GOT3 (cell line): Measurements from ENCODE around the gene CCSER1.

Source experiments
- DNase-seq: peaks from one replicate; lab custom pipeline; 2025; ENCODE audit warnings: mixed read lengths; lab: John Stamatoyannopoulos, UW

Gene CCSER1

GRCh38 chr4:90128961-90129495 lies 1.8 kb downstream of the CCSER1 start:
- DNase-seq: no peak

- DNase-seq: no peak
These were observed 2.9 kb downstream of the CCSER1 start for GRCh38 chr4:90130076-90130475.

GRCh38 chr4:90137555-90137954 lies 10.4 kb downstream of the CCSER1 start:
- DNase-seq: no peak

- DNase-seq: no peak
These were observed 14.9 kb downstream of the CCSER1 start for GRCh38 chr4:90142081-90142480.

DNA sequence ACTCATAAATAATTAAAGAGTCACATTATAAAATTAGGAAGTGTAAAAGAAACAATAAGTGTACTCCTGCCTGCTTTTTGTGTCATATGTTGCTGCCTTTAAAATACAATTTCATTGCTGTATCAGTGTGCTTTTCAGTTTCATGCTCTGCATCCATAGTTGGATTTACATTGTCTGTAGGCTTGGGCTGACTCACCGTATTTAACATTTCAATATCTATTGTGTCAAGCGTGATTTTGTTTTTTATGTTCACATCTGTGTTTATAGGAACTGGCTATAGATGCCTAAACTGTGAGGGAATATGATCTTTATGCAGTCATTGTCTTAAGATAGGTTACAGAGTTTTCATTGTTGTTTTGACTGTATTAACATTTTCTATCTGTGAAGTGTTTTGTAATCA lies 18.1 kb downstream of the CCSER1 start:
- DNase-seq: no peak

DNA sequence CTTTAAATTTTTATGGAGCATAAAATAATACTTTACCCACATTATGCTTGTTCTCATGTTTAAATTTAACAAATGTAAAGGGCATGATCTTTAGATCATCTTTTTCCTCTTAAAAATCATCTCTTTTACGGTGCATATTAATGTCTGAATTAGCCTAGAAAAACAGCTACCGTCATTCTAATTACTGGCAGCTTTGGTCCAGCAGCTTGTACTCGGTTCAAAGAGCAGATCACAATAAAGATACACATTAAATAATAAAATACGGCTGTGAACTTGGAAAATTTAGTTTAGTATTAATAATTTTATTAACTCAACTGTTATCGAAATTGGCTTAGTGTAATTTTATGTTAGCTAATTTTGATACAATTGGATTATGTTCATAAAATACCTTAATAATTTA lies 19.1 kb downstream of the CCSER1 start:
- no peak for DNase-seq

DNA sequence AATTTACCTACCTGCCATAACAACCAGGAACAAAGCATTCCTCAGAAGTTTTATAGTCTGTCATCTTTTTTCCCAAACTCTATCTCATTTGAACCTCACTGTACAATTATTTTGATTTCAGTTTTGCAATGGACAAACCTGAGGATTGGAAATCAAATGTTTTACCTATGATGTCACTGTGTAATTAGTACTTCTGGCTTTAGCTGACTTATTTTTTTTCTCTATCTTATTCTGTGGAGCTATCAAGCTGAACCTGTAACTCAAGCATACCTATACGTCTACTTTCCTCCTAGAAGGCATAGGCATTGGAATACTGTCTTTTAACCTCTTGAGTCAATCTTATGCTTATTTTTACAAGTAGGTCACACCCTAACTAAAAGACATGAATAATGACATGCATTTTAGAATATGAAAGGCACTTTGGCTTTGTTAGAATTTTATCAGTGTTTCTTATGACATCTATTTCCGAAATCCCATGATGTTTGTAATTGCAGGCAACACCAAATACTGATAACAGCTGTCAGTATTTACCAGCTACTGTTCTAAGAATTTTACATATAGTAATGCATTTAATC lies 21.5 kb downstream of the CCSER1 start:
- DNase-seq: no peak

GRCh38 chr4:90152024-90152423 lies 24.8 kb downstream of the CCSER1 start:
- DNase-seq: no peak

DNA sequence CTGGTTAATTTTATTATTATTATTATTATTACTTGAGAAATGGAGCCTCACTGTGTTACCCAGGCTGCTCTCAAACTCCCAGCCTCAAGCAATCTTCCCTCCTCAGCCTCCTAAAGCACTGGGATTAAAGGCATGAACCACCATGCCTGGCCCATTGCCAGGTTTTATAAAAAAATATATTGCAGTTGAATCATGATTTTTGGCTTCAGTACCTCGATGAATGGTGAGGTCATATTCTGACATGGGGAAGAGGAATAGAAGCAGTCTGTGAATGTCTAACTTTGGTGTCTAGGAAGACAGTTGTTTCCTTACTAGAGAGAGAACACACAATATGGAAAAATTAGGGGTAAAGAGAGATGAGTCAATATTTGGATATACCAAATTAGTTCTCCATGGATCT lies 32.0 kb downstream of the CCSER1 start:
- no peak for DNase-seq

DNA sequence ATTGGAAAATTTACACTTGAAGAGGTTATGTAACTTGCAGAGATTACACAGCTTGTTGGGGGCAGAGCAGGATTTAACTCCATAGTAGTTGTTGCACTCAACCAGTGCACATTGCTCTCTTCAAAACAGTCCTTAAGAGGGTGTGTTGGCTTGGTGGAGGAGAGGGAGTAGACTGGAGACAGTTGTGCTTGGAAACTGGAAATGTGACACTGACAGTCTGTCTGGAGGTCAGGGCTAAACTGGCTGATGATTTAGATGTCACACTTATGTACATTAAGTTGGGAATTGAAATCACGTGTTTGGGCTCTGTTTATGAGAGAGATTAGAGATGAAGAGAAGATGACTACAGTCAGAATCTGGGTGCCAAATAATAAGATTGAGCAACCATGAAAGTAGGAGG lies 32.9 kb downstream of the CCSER1 start:
- no peak for DNase-seq

DNA sequence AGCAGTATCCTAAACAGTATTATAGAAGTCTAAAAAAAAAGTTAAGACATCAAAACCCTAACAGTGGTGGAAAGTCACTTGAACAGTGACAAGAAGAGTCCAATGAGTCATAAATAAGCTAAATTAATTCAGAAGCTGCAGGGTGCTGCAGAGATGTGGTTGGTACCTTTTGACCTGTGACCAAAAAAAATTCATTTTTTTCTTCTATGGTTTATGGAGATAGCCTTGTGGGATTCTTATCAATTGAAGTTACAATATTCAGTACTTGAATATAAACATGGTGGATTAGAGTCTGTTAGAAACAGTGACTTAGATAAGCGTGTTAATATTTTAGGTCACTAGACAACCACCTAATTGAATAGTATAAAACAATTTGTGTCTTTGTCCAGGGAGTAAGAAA lies 35.4 kb downstream of the CCSER1 start:
- no peak for DNase-seq

DNA sequence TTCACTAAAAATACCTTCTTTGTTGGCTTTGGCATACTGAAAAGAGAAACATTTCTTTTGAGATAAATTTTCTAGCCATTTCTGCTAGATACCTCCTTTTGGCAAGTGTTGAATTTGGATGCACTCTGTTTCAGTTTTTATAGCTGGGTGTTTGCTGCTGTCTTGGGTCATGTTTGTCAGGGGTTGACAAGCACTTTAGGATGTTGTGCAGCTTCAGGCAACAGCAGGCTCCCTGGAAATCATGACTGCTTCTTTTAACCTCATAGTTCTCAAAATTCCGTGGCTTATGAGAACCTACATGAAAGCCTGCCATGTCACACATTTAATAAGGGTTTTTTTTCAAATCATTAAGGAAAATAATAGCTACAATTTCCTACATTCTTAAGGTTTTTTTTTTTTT lies 36.7 kb downstream of the CCSER1 start:
- no peak for DNase-seq

DNA sequence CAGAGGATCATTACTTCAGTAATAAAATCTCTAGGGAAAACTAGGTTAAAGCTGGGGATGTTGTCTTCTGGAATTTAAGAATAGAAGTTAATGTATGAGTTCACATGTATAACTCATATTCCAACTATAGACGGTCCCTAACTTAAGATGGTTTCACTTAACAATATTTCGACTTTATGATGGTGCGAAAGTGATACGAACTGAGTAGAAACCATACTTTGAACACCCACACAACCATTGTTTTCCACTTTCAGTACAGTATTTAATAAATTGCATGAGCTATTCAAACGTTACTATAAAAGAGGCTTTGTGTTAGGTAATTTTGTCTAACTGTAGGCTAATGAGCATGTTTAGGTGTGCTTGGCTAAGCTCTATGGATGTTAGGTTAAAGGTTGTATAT lies 38.7 kb downstream of the CCSER1 start:
- no peak for DNase-seq

DNA sequence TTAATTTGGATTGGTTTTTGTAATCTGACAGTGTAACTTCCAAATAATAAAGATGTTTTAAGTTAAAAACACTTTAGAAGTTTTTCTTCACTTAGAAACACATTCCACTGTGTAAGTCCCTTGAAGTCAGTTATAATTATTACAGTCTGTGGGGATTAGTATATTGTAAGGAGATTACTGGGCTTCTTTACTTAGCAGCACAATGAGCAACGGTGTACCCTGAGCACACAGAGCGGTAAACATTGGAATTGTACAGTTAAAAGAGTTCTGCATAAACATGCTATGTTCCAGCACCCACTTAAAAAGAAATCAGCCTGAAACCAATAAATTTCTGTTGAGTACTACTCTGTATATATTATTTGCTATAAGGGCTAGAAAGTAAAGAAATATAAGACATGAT lies 44.3 kb downstream of the CCSER1 start:
- no peak for DNase-seq

DNA sequence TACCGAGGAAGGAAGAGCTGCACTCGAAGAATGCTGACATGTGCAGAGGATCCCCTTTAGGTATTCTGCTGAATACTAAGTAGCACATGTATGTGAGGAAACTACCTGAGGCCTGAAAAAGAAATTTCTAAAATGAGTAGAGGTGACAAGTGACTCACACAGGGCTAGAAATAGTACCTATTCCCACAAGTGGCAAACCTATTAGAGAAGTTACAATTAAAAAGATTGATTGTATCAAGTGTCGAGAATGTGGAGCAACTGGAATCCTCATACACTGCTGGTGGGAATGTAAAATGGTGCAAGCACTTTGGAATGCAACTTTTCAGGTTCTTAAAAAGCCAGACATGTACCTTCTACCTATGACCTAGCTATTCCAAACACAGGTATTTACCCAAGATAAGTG lies 47.4 kb downstream of the CCSER1 start:
- DNase-seq: no peak

GRCh38 chr4:90181644-90182043 lies 54.5 kb downstream of the CCSER1 start:
- no peak for DNase-seq

DNA sequence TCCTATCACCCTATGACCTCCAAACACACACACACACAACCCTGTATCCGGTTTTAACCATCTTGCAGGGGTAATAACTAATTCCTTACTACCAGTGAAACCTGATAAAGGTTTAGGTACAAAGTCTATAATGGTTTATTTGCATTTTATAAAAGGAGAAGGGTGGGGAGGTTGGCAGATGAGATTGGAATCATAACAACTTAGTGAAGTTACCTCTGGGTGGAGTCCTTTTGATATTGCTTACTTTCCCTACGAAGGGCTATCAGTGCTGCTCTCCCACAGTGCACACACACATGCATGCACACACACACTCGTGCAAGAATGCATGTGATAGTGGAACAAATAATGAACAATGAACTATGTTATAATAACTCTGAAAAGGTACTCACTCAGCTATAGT lies 56.1 kb downstream of the CCSER1 start:
- no peak for DNase-seq

- no peak for DNase-seq
These were observed 57.4 kb downstream of the CCSER1 start for GRCh38 chr4:90184560-90184959.

- DNase-seq: no peak
These were observed 58.2 kb downstream of the CCSER1 start for GRCh38 chr4:90185416-90185815.

DNA sequence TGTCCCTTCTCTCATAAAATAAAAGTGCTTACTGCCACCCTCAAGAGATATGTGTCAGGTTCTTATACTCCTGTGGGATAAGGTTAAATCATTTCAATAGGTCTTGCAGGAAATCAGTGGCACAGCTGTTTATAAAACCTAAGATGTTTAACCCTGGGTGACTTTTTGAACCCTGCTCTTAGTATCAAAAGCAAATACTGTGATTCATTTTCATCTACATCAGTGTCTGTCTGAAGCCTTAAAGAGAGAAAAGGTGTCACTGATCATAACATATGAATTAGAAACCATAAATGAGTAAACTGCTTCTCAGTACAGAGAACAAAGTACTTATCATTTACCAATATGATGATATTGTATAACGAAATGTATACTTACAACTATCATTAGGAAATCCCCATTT lies 59.0 kb downstream of the CCSER1 start:
- no peak for DNase-seq

DNA sequence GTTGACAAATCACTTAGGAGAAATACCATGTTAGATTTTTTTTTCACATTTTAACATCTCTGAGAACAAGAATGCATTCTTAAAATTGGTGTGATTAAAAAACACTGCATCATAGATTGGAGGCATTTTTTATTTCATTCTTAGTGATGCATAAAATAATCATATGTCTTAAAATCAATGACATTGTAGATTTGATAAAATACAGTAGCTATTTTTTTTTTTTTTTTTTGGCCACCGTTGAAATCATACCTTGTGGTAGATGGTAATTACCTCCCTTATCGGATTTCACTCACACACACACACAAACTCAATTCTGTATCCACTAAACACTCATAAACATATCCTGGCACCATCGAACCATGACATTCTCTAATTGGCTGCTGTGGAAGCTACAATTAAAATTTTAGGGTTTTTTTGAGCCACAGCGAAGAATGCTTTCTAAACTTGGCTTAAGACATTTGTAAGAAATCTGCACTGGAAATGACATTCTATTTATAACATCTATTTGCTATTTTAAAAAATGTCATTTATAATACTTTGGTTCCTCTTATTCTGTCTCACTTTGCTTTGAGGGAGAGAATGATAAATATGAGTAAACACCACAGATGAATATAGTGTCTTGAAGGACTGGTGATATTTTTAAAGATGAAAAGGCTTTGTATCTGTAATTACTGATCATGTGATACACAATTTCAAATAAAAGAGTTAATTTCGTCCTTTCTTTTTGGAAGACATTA lies 60.1 kb downstream of the CCSER1 start:
- no peak for DNase-seq

GRCh38 chr4:90189178-90189577 lies 62.0 kb downstream of the CCSER1 start:
- DNase-seq: no peak

GRCh38 chr4:90189946-90190345 lies 62.8 kb downstream of the CCSER1 start:
- no peak for DNase-seq

DNA sequence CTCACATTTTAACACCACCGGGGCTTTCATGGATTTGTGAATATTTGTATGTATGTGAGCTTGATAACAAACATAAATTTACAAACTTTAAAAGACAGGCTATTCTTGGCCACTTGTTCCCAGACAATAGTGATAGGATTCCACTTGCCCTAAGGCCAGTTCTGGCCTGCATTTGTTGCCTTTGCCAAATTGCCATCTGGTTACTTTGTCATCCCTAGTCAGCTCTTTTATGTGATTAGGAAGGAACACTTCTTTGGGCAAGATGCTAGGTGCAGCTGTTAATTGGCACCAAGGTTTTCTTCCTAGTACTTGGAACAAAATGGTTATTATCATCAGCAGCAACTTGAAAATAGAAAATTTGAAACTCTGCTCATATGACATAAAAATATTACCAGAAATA lies 63.3 kb downstream of the CCSER1 start:
- no peak for DNase-seq
